GM13976 (cell line): ENCODE results near the gene PTGES.
"Not testable (repeated sequence)": the region's sequence is repeated elsewhere in the genome, so short reads cannot be mapped to it uniquely, and the experiment has no call there.

Source experiments
- DNase-seq: peaks from one replicate; pipeline ENCODE4 v3.0.0; 2012; ENCODE audit warnings: low spot score
- CTCF ChIP-seq: IDR thresholded peaks from 2 replicates; pipeline ENCODE4 v1.5.1; 2012; ENCODE audit warnings: borderline replicate concordance, mild to moderate bottlenecking; ENCODE audit not compliant: insufficient read depth; ENCODE audit errors: extremely low read depth, missing control alignments, control extremely low read depth
- in situ Hi-C: fragments of 300-500 bp; cut with MboI; formaldehyde crosslinking; loops from one replicate; pipeline ENCODE4 v1.12.0; 2022; ENCODE audit warnings: low sequenced_read_pairs, mixed read lengths, inconsistent platforms; ENCODE audit not compliant: unreplicated experiment

The PTGES gene

GRCh38 chr9:129761293-129761900, 8.6 kb upstream of the PTGES start:
- in situ Hi-C loops = no loop called here
- no peak for TF ChIP-seq CTCF
- no peak for DNase-seq

DNA sequence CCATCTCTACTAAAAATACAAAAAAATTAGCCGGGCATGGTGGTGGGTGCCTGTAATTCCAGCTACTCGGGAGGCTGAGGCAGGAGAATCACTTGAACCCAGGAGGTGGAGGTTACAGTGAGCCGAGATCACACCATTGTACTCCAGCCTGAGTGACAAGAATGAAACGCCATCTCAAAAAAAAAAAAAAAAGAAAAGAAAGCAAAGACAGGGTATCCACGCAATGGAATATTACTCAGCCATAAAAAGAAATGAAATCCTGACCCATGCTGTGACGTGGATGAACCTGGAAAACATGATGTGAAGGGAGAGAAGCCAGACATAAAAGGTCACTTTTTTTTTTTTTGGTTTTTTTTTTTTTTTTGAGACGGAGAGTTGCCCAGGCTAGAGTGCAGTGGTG, 7.9 kb upstream of the PTGES start:
- in situ Hi-C loops, DNase-seq: not testable (repeated sequence)

DNA sequence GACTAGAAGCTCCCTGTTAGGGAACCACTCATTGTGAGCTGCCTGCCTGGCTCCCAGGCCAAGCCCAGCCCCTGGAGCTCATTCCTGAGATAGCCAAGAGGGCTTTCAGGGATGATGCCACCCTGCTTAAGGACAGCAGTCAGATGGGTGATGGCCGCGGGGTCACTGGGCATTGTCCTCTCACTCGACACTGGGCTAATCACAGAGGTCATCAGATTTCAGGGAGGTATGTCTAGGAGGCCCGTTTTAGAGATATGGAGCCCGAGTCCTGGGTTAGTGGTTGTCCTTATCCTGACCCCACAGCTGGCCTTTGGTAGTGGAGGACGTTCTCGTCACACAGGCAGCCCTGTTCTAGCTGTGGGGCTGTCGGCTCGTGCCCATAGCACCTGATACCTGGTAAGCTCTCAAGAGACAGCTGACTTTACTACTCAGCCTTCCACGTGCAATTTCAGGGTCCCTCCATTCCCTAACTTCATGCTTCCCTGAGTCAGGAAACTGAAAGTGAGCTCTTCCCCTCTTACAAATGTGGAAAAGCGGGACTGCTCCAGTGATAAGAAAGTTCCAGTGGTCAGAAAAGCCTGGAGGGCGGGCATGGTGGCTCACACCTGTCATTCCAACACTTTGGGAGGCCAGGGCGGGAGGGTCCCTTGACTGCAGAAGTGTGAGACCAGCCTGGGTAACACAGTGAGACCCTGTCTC, 7.1 kb upstream of the PTGES start:
- no peak for DNase-seq
- in situ Hi-C loops = no loop called here
- no peak for TF ChIP-seq CTCF

GRCh38 chr9:129759319-129759718, 6.5 kb upstream of the PTGES start:
- no peak for DNase-seq
- in situ Hi-C loops = no loop called here
- TF ChIP-seq CTCF = no peak

DNA sequence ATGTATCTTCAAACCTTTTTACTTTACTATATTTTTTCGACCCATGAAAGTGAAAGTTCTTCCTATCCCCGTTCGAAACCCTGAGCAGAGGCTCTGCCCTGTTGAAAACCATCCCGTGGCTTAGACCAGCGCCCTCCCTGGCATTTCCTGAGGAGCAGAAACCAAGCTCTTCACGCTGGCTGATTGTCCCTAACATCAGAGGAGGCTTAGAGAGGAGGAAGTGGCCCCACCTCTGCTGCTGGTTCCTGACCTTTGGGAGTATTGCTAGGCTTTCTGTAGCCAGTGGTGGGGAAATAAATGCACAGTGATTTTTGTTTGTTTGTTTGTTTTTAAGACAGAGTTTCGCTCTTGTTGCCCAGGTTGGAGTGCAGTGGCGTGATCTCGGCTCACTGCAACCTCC, 4.2 kb upstream of the PTGES start:
- TF ChIP-seq CTCF = no peak
- in situ Hi-C loops = no loop called here
- DNase-seq = no peak

DNA sequence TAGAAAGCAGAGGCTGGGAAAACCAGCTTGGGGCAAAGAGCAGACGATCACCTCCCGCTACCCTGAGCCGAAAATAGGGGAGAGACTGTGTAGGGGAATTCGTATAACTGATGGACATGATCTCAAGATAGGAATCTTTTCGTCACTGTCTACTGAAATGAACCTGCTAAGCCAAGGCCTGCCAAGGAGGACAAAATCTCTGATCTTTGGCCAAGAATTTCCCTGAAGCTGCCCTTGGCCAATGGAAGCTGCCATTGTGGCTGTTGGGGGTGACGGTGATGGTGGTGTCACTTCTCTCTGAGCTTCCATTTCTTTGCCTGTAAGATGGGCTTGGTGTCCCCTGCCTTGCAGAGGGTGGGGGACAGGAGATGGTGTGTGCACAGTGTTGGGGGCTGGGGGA, 3.3 kb upstream of the PTGES start:
- in situ Hi-C loops = no loop called here
- no peak for DNase-seq
- no peak for TF ChIP-seq CTCF

DNA sequence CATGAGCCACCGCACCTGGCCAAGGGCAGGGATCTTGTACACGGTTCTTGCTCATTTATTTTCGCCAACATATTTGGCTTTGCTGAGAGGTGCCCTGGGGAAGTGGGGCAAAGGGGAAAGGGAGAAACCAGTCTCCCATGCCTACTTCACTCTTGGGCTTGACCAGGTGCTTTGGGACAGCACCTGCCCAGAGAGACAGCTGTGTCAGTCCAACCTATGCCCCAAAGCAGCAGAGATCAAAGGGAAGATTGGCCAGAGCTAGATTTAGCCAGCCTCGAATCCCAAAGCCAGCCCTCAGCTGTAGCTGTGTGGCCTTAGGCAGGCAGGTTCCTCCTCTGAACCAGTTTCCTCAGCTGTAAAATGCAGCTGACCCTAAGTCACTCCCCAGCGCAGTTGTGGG, 2.3 kb upstream of the PTGES start:
- TF ChIP-seq CTCF = no peak
- in situ Hi-C loops = no loop called here
- no peak for DNase-seq
